Mesodermal cell (in vitro differentiated cells): ENCODE results near the gene TRIM46.
"Not testable (repeated sequence)": the region's sequence is repeated elsewhere in the genome, so short reads cannot be mapped to it uniquely, and the experiment has no call there.

Experiments
- H3K27ac ChIP-seq: 2 replicates; pipeline ENCODE4 v1.7.0; 2013; ENCODE audit warnings: mild to moderate bottlenecking, low read depth, low read length, moderate library complexity; ENCODE audit not compliant: severe bottlenecking
- H3K36me3 ChIP-seq: 2 replicates; pipeline ENCODE4 v1.7.1; 2013; ENCODE audit warnings: mild to moderate bottlenecking, low read length, moderate library complexity; ENCODE audit not compliant: control insufficient read depth, insufficient read depth
- H3K4me1 ChIP-seq: one replicate; pipeline ENCODE4 v1.7.1; 2013; ENCODE audit warnings: mild to moderate bottlenecking, low read length; ENCODE audit not compliant: insufficient read depth, control insufficient read depth, poor library complexity, severe bottlenecking
- H3K4me3 ChIP-seq: 2 replicates; pipeline ENCODE4 v1.7.0; 2013; ENCODE audit warnings: low read length, control low read depth, mild to moderate bottlenecking; ENCODE audit not compliant: insufficient read depth, poor library complexity, severe bottlenecking; ENCODE audit errors: extremely low read depth
- H3K9me3 ChIP-seq: 2 replicates; pipeline ENCODE4 v1.7.1; 2013; ENCODE audit warnings: mild to moderate bottlenecking, low read length, moderate library complexity; ENCODE audit not compliant: control insufficient read depth
- WGBS, 2 experiments: methylation state at CpG; one replicate each; pipeline ENCODE4 v1.1.5; 2013; ENCODE audit warnings: missing lambda C conversion rate in 2 of 2; ENCODE audit not compliant: insufficient coverage in 2 of 2; 5-methylcytosine and 5-hydroxymethylcytosine counted together

The TRIM46 gene

GRCh38 chr1:155166471-155167165, 7.0 kb upstream of the TRIM46 start:
- Histone ChIP-seq H3K4me3 (no peak overlapping the region), H3K4me1 (peaks cover under 1% of the 10 kb centered on the region), H3K27ac (no peak overlapping the region), H3K36me3 (peaks cover 29% of the 10 kb centered on the region), H3K9me3 (no peaks in the 10 kb centered on the region)
- WGBS, 2 experiments, result 66 to 76% methylated on average over 15 to 17 of the region's 27 CpGs

DNA sequence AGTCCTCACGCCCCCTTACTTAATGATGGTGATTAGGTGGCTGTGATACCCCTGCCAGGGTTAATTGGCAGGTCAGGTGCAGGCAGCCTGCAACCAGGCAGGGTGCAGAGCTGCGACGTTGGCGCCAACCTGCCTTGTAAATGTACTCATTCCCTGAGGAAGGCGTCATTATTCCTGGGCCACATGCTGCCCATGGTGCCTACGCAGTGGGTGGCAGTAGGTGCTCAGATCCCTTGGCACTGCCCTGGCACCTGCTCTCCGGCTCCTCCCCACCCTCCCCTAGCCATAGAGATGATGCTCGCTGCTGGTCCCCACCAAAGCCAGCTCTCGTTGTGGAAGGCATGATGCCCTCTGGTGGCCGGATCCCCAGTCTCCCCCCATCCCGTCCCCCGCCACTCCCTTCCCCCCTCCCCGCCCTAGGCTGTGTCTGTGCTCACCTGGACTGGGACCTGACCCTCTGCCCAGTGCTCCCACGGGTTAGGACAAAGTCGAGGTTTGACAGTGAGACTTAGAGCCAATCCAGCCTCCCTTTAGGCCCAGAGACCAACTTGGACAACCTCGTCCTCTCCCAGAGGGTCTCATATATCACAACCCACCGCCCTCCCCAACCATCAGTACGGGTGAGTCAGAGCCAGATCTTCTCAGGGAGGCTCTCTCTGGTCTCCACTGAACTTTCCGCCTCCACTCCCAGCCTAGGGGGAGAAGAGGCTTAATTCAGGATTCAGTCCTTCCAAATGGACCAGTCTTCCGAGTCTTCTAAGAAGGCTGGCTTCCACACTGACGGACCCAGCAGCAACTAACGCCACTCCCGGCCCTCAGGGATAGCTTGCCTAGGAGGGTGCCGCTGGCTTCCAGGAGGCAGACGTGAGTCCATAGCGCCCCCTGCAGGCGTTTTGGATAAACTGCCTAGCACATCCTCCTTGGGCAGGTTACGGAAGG, 6.2 kb upstream of the TRIM46 start:
- peaks cover 35% of the 10 kb centered on the region for H3K36me3 ChIP-seq
- 21% methylated on average over 19 of the region's 28 CpGs for WGBS, 2 experiments
- H3K4me1 ChIP-seq, result peaks cover 7% of the 10 kb centered on the region
- peak overlapping the region; percentile 28 for H3K4me3 ChIP-seq
- no peak overlapping the region for H3K27ac ChIP-seq
- H3K9me3 ChIP-seq, result no peaks in the 10 kb centered on the region

DNA sequence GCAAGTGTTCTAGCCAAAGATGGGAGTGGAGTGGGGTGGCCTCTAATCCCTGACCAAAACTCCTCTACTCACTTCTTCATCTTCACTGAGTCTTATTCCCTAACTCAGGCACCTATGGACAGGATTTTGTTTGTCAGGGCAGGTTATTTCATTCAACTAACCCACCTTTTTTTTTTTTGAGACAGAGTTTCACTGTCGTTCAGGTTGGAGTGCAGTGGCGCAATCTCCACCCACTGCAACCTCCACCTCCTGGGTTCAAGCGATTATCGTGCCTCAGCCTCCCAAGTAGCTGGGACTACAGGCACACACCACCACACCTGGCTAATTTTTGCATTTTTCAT, 5.6 kb upstream of the TRIM46 start:
- WGBS, 2 experiments, result 74 to 83% methylated on average over 2 to 3 of the region's 4 CpGs

GRCh38 chr1:155168456-155169210, 5.0 kb upstream of the TRIM46 start:
- H3K36me3 ChIP-seq, result peaks cover 35% of the 10 kb centered on the region
- H3K4me1 ChIP-seq, result peaks cover 7% of the 10 kb centered on the region
- H3K4me3 ChIP-seq, result no peak overlapping the region
- no peaks in the 10 kb centered on the region for H3K9me3 ChIP-seq
- WGBS, 2 experiments, result 95 to 98% methylated on average over 8 to 9 of the region's 10 CpGs
- H3K27ac ChIP-seq, result no peak overlapping the region

More for the DNA sequence above, 5.6 kb upstream of the TRIM46 start:
- not testable (repeated sequence) for H3K9me3 ChIP-seq, H3K4me1 ChIP-seq, H3K27ac ChIP-seq, H3K4me3 ChIP-seq
- peaks cover 35% of the 10 kb centered on the region for H3K36me3 ChIP-seq

DNA sequence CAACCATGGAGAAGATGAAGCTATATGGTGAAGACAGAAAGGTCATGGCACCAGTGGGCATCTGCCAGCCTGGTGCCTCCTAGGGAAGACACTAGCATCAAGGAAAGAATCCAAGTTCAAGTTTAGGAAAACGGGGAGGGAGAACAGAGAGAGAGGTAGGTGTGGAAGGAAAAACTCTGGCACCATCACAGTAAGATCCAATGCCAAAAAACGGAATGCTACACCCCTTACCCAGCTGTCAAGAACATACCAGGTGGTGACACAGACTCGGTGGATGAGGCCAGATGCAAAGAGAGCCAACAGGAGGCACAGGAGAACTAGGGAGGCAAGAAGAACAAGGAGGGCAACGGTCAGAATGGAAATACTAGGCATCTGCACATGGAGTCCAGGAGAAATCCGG, 4.1 kb upstream of the TRIM46 start:
- H3K4me1 ChIP-seq, result peaks cover 7% of the 10 kb centered on the region
- 90 to 91% methylated on average over 2 to 4 of the region's 5 CpGs for WGBS, 2 experiments
- peaks cover 35% of the 10 kb centered on the region for H3K36me3 ChIP-seq
- H3K4me3 ChIP-seq, result no peak overlapping the region
- H3K9me3 ChIP-seq, result no peaks in the 10 kb centered on the region
- no peak overlapping the region for H3K27ac ChIP-seq

GRCh38 chr1:155170101-155170785, 3.4 kb upstream of the TRIM46 start:
- no peak overlapping the region for H3K4me3 ChIP-seq
- WGBS, 2 experiments, result 100% methylated on average over 1 of the region's 2 CpGs; no CpG with 5 or more reads in 1 of the 2 experiments
- peaks cover 35% of the 10 kb centered on the region for H3K36me3 ChIP-seq
- no peaks in the 10 kb centered on the region for H3K9me3 ChIP-seq
- H3K4me1 ChIP-seq, result peaks cover 7% of the 10 kb centered on the region
- H3K27ac ChIP-seq, result no peak overlapping the region

DNA sequence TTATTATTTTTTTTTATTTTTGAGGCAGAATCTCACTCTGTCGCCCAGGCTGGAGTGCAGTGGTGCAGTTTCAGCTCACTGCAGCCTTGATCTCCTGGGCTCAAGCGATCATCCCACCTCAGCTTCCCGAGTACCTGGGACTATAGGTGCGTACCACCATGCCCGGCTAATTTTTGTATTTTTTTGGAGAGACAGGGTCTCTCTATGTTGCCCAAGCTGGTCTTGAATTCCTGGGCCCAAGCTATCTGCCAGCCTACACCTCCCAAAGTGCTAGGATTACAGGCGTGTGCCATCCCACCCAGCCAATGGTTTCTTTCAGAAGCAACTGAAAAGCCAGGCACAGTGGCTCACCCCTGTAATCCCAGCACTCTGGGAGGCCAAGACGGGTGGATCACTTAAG, 2.8 kb upstream of the TRIM46 start:
- Histone ChIP-seq H3K4me3 (no peak overlapping the region), H3K9me3 (no peaks in the 10 kb centered on the region), H3K27ac (no peak overlapping the region), H3K4me1 (peaks cover 7% of the 10 kb centered on the region), H3K36me3 (peaks cover 35% of the 10 kb centered on the region)
- 93 to 96% methylated on average over 7 of the region's 7 CpGs for WGBS, 2 experiments

DNA sequence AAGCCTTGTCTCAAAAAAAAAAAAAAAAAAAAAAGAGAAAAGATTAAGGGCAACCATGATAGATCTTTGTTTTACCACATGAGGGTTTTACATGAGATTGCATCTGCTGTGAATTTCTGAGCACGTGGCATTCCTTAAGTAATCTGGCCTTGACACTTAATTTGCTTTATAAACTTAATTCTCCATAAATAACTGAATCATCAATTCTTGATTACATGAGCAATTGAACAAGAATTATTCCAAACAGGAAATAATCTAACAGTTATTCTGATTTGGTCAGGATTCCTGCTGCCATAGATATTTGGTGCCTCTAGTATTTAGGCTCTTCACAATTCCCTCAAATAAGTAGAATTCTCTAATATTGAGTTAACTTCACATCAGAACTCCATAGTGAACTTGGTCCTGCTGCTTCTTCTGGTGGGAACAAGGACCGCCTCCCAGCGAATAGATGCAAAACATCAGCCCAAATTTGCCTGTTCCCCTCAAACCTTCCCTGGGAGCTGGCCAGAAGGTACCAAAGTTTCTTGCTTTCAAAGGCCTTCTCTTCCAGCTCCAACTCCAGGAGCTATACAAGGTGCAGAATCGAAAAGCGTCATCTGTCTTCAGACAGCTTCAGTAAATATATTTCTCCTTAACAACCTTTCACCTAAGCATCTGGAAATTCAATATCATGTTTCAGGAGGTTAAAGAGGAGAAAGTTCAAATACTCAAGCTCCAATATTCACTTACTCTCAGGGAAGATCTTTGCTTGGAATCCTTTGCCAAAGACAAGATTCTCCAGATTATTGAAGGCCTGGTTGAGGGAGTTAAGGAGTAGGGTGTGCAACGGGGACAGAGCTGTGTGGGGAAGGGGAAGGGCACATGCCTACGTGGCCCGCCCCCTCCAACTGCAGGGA, 1.6 kb upstream of the TRIM46 start:
- WGBS, 2 experiments, result 37 to 59% methylated on average over 5 to 8 of the region's 8 CpGs
- H3K27ac ChIP-seq, result peak overlapping the region; percentile 93
- H3K4me3 ChIP-seq, result peak overlapping the region; percentile 90
- H3K4me1 ChIP-seq, result peaks cover 7% of the 10 kb centered on the region
- peaks cover 38% of the 10 kb centered on the region for H3K36me3 ChIP-seq
- H3K9me3 ChIP-seq, result no peaks in the 10 kb centered on the region

DNA sequence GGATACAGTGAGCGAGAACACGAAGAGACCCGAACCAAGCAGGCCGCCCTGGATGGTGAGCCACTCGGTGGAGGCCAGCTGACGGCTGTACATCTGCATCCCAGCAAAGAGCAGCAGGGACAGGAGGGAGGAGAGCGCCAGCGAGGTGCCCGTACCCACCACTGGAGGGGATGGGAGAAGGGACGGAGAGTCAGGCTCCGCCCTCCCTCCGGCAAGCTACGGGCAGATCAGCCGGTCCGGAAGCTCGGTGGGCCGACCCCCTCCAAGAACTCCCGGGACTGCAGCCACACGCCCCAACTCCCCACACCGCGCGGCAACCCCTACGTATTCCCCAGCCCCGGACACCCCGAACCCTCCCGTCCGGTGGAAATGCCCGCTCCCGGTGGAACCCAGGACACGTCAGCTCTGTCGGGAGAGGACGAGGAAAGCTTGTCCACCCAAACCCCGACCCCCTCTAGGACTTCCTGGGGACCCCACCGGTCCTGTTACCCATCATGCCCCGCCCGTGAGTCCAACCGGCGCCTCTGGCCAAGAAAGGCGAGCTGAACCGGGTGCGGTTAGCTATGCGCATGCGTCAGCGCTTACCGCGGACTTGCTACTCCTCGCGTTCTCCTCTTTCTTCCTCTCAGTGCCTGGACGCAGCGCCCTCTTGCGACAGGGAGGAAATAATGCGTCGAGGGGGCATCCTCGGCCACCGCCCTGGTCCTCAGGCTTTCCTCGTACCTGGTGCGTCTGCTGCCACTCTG, 744 bp upstream of the TRIM46 start, which contains the start of gene KRTCAP2:
KRTCAP2 (minus strand) TSS at position 573 of the 746 bp plus-strand sequence; CDS start at position 493, 80 bp downstream.
- Histone ChIP-seq H3K27ac (peak within 1 kb of the TSS; percentile 93), H3K4me1 (peaks cover 7% of the 10 kb centered on the region), H3K36me3 (peaks cover 46% of the 10 kb centered on the region), H3K4me3 (peak within 1 kb of the TSS; percentile 90), H3K9me3 (no peaks in the 10 kb centered on the region)
- WGBS, 2 experiments, result 0% methylated on average over 45 to 50 of the region's 57 CpGs
